Fibroblast of villous mesenchyme (primary cell): ENCODE data around the gene E2F6. TPM values are rescaled to one million over a fixed set of nuclear protein-coding genes. Genes with fewer than 3 reads are reported as not detected.

ENCODE experiments used
- DNase-seq: peaks from one replicate; pipeline ENCODE4 v3.0.0-alpha.2; 2010; ENCODE audit warnings: low read depth
- H3K4me3 ChIP-seq: 2 replicates; pipeline ENCODE4 v1.5.1; 2011; ENCODE audit warnings: low read depth, mild to moderate bottlenecking, low read length
- CTCF ChIP-seq: IDR thresholded peaks from 2 replicates; pipeline ENCODE4 v1.5.1; 2012; ENCODE audit warnings: low read depth, mild to moderate bottlenecking, low read length; ENCODE audit not compliant: insufficient read depth
- total RNA-seq: library from RNA; depleted of rRNA; stranded (reverse); fragments of >200 nt; gene quantifications from 2 replicates; pipeline ENCODE4 v1.2.3, GENCODE V29; 2012

The E2F6 gene, protein sequence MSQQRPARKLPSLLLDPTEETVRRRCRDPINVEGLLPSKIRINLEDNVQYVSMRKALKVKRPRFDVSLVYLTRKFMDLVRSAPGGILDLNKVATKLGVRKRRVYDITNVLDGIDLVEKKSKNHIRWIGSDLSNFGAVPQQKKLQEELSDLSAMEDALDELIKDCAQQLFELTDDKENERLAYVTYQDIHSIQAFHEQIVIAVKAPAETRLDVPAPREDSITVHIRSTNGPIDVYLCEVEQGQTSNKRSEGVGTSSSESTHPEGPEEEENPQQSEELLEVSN
- 11.3 and 13.4 TPM in 2 replicates for total RNA-seq

GRCh38 chr2:11465485-11466306 is at the start of gene E2F6:
TSS of gene E2F6 (minus strand) at chr2:11466161. CDS start at chr2:11465879, 282 bp downstream.
- peak; percentile 94 for DNase-seq
- TF ChIP-seq CTCF: no peak
- H3K4me3 ChIP-seq: peak within 1 kb of the TSS; percentile 76

DNA sequence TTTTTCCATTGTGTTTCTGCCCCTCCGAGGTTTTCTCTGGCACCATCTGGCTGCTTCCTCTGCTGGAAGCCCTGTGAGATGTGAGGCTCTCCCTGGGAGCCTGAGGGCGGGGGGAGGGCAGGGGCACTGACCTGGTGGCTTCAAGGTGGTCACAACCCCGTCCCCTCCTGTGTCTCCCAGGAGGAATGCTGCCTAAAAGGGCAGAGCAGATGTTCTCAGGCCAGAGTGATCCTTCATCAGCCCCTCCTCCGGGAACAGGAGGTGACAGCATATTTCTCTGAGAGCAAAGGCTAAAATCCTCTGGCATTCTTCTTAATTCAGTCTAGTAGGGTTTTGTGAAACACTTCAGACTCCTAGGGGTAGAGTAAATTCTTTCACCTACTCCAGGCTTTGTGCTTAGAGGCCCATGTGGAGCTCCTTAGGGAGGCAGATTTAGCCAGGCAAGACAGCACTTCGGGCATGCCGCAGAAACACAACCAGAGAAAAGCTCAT is 49.6 kb upstream of the E2F6 start:
- DNase-seq: no peak
- no peak for TF ChIP-seq CTCF
- H3K4me3 ChIP-seq: no peak overlapping the region

DNA sequence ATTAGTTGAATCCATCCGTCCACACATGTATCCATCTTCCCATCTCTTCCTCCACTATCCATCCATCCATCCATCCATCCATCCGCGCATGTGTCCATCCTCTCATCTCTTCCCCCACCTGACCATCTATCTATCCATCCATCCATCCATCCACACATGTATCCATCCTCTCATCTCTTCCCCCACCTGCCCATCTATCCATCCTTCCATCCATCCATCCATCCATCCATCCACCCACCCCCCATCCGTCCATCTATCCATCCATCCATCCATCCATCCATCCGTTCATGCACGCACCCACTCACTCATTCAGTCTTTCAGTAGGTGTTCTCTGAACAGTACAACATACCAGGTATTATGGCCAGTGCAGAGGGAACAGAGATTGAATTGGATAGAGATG is 48.9 kb upstream of the E2F6 start:
- no peak overlapping the region for H3K4me3 ChIP-seq
- TF ChIP-seq CTCF: no peak
- DNase-seq: no peak

GRCh38 chr2:11514081-11514730 is 48.2 kb upstream of the E2F6 start:
- DNase-seq: no peak

DNA sequence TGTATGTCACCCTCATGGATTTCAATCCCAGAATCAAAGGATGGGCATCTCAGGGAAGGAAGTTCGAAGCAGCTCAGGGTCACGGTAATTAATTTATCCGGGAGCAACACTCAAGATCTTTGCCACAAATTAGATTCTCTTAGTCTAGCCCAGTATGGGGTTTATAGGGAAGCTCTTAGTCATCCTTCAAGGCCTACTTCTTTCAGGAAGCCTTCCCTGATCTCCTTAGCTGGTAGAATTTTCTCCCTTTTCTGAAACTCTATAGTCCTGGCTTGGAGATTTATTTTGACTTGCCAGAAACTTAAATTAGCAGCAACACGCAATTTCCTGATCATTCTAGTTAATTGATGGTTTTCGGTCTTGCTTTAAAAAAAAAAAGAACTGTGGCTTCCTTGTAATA is 47.4 kb upstream of the E2F6 start:
- no peak for DNase-seq
- H3K4me3 ChIP-seq: no peak overlapping the region
- no peak for TF ChIP-seq CTCF

More at GRCh38 chr2:11514081-11514730, 48.2 kb upstream of the E2F6 start:
- TF ChIP-seq CTCF: no peak
- H3K4me3 ChIP-seq: no peak overlapping the region

GRCh38 chr2:11512431-11512830 is 46.5 kb upstream of the E2F6 start:
- H3K4me3 ChIP-seq: no peak overlapping the region
- TF ChIP-seq CTCF: no peak
- no peak for DNase-seq
